C1 segment of cervical spinal cord (tissue), 14 donors: Measurements from ENCODE around the gene EHMT1.

Experiments used
- DNase-seq, 14 donors: peaks; one replicate each; lab custom pipeline; 2025; lab: John Stamatoyannopoulos, UW

Gene EHMT1

GRCh38 chr9:137738703-137739102 is 119.9 kb downstream of the EHMT1 start:
- no peak for DNase-seq

GRCh38 chr9:137739371-137740309 is 120.8 kb downstream of the EHMT1 start:
- DNase-seq, result no peak

- peak in 1 of 14 donors; percentile 22 for DNase-seq
Observed at GRCh38 chr9:137740312-137740711, 121.5 kb downstream of the EHMT1 start.

GRCh38 chr9:137741330-137741729 is 122.5 kb downstream of the EHMT1 start:
- no peak for DNase-seq

GRCh38 chr9:137742698-137743097 is 123.9 kb downstream of the EHMT1 start:
- peak in 2 of 14 donors; percentile 17 to 60 for DNase-seq

- DNase-seq, result no peak
Observed at GRCh38 chr9:137743695-137744094, 124.9 kb downstream of the EHMT1 start.

- DNase-seq, result no peak
Observed at GRCh38 chr9:137744632-137745183, 125.9 kb downstream of the EHMT1 start.

- DNase-seq, result peak in 1 of 14 donors; percentile 23
Observed at GRCh38 chr9:137745541-137745991, 126.8 kb downstream of the EHMT1 start.

- DNase-seq, result no peak
Observed at GRCh38 chr9:137748311-137748710, 129.5 kb downstream of the EHMT1 start.

- DNase-seq, result no peak
Observed at GRCh38 chr9:137748741-137749140, 129.9 kb downstream of the EHMT1 start.

- no peak for DNase-seq
Observed at GRCh38 chr9:137749511-137749910, 130.7 kb downstream of the EHMT1 start.

GRCh38 chr9:137750007-137750406 is 131.2 kb downstream of the EHMT1 start:
- no peak for DNase-seq

GRCh38 chr9:137750566-137750965 is 131.8 kb downstream of the EHMT1 start:
- no peak for DNase-seq

GRCh38 chr9:137751616-137752015 is 132.8 kb downstream of the EHMT1 start:
- DNase-seq, result no peak

GRCh38 chr9:137752426-137752825 is 133.6 kb downstream of the EHMT1 start:
- no peak for DNase-seq

- DNase-seq, result no peak
Observed at GRCh38 chr9:137753192-137753765, 134.5 kb downstream of the EHMT1 start.

- no peak for DNase-seq
Observed at GRCh38 chr9:137755261-137755927, 136.6 kb downstream of the EHMT1 start.

- no peak for DNase-seq
Observed at GRCh38 chr9:137756045-137756744, 137.4 kb downstream of the EHMT1 start.

- no peak for DNase-seq
Observed at GRCh38 chr9:137757139-137757538, 138.3 kb downstream of the EHMT1 start.

GRCh38 chr9:137757613-137758029 is 138.8 kb downstream of the EHMT1 start:
- no peak for DNase-seq

- DNase-seq, result no peak
Observed at GRCh38 chr9:137758067-137758466, 139.3 kb downstream of the EHMT1 start.
